GM19351 (cell line): ENCODE data around the gene TSPAN10.
"Not testable (repeated sequence)": the region's sequence is repeated elsewhere in the genome, so short reads cannot be mapped to it uniquely, and the experiment has no call there.

Experiments
- ATAC-seq: cut with Tn5 transposase; IDR thresholded peaks from one replicate; pipeline ENCODE4 v1.9.1; 2021; ENCODE audit warnings: mild to moderate bottlenecking, moderate library complexity; ENCODE audit not compliant: unreplicated experiment

The TSPAN10 gene

GRCh38 chr17:81636505-81637288, at the start of gene TSPAN10, which contains the start of gene NPLOC4:
TSS of gene TSPAN10 (plus strand) at chr17:81637196. CDS start at chr17:81642413, 5,217 bp downstream.
TSS of gene NPLOC4 (minus strand) at chr17:81637112. CDS start at chr17:81636930, 182 bp downstream.
- ATAC-seq = peak; percentile 63

GRCh38 chr17:81589612-81590011, 47.4 kb upstream of the TSPAN10 start:
- no peak for ATAC-seq

- ATAC-seq = no peak
Observed at GRCh38 chr17:81590121-81590520, 46.9 kb upstream of the TSPAN10 start.

GRCh38 chr17:81591971-81592370, 45.0 kb upstream of the TSPAN10 start:
- no peak for ATAC-seq

- no peak for ATAC-seq
Observed at GRCh38 chr17:81593105-81593871, 43.7 kb upstream of the TSPAN10 start.

- no peak for ATAC-seq
Observed at GRCh38 chr17:81599719-81600486, 37.1 kb upstream of the TSPAN10 start.

GRCh38 chr17:81601525-81602120, 35.4 kb upstream of the TSPAN10 start:
- ATAC-seq = no peak

GRCh38 chr17:81603846-81604610, 33.0 kb upstream of the TSPAN10 start:
- ATAC-seq = no peak

- no peak for ATAC-seq
Observed at GRCh38 chr17:81607431-81607830, 29.6 kb upstream of the TSPAN10 start.

GRCh38 chr17:81608082-81608481, 28.9 kb upstream of the TSPAN10 start:
- ATAC-seq = no peak

GRCh38 chr17:81608605-81609004, 28.4 kb upstream of the TSPAN10 start:
- ATAC-seq = no peak

GRCh38 chr17:81609541-81610311, 27.3 kb upstream of the TSPAN10 start:
- ATAC-seq = no peak

- ATAC-seq = no peak
Observed at GRCh38 chr17:81612172-81612970, 24.6 kb upstream of the TSPAN10 start.

GRCh38 chr17:81615401-81615930, 21.5 kb upstream of the TSPAN10 start:
- ATAC-seq = no peak

GRCh38 chr17:81616877-81617276, 20.1 kb upstream of the TSPAN10 start:
- no peak for ATAC-seq

GRCh38 chr17:81618307-81618706, 18.7 kb upstream of the TSPAN10 start:
- not testable (repeated sequence) for ATAC-seq

- no peak for ATAC-seq
Observed at GRCh38 chr17:81621494-81622130, 15.4 kb upstream of the TSPAN10 start.

- ATAC-seq = no peak
Observed at GRCh38 chr17:81630274-81630673, 6.7 kb upstream of the TSPAN10 start.
